ENCODE measurements around the gene NOL3. TPM values are rescaled to one million over a fixed set of nuclear protein-coding genes. Genes with fewer than 3 reads are reported as not detected.

NOL3 gene
- total and polyA plus RNA-seq, 2 of the 13 experiments (the other 11 are each of a cell fraction or from before 2014, with no cell fraction given): 5.7 to 20.5 TPM

- TF ChIP-seq GTF3A (CRISPR knock-in tag; conservative IDR thresholded peaks at IDR 0.05) (no peak), AGO2 (optimal IDR thresholded peaks at IDR 0.05; ENCODE audit: low read depth, low read length) (peak; percentile 85), USF2 (IDR thresholded peaks at IDR 0.05; ENCODE audit: low read depth, low read length) (no peak), USF2 (CRISPR knock-in tag; IDR thresholded peaks at IDR 0.05; ENCODE audit: borderline replicate concordance) (no peak), U2AF1 (optimal IDR thresholded peaks at IDR 0.05; ENCODE audit: low read depth, low read length) (no peak), FOSL1 (CRISPR knock-in tag; IDR thresholded peaks at IDR 0.05; ENCODE audit: borderline replicate concordance) (no peak), CEBPB (IDR thresholded peaks at IDR 0.05; ENCODE audit: borderline replicate concordance, low read depth, low read length) (no peak), EP300 (IDR thresholded peaks at IDR 0.05; ENCODE audit: low read depth in 2 of 2, low read length in 2 of 2) (no peak), EP300 (CRISPR knock-in tag; IDR thresholded peaks at IDR 0.05; ENCODE audit: borderline replicate concordance) (no peak), MTA1 (CRISPR knock-in tag; IDR thresholded peaks at IDR 0.05; ENCODE audit: borderline replicate concordance) (0 out of 2 replicates have a peak, but pooled peaks have one; percentile 18), STAG1 (CRISPR knock-in tag; IDR thresholded peaks at IDR 0.05) (no peak), CC2D1A (CRISPR knock-in tag; IDR thresholded peaks at IDR 0.05) (no peak), ZNF776 (CRISPR knock-in tag; IDR thresholded peaks at IDR 0.05) (peak; percentile 68; the same call in 1 of the 2 replicates), HNRNPK (IDR thresholded peaks at IDR 0.05; ENCODE audit: low read depth, low read length, poor library complexity, severe bottlenecking) (peak; percentile 79), ZXDC (CRISPR knock-in tag; IDR thresholded peaks at IDR 0.05) (no peak), SRSF9 (IDR thresholded peaks at IDR 0.05; ENCODE audit: borderline replicate concordance, insufficient read depth, low read depth, low read length, poor library complexity, severe bottlenecking) (no peak), ZBTB33 (CRISPR knock-in tag; IDR thresholded peaks at IDR 0.05) (peak; percentile 87), SRSF1 (optimal IDR thresholded peaks at IDR 0.05; ENCODE audit: low read depth, low read length) (peak; percentile 65), JDP2 (CRISPR knock-in tag; IDR thresholded peaks at IDR 0.05; ENCODE audit: borderline replicate concordance) (no peak), ISX (CRISPR knock-in tag; conservative IDR thresholded peaks at IDR 0.05) (no peak), ERF (CRISPR knock-in tag; IDR thresholded peaks at IDR 0.05) (no peak), CEBPG (CRISPR knock-in tag; IDR thresholded peaks at IDR 0.05) (no peak)
These were observed 20.1 kb upstream of the NOL3 start (continued) for GRCh38 chr16:67150047-67150832.
